HG03159 (cell line): Measurements from ENCODE around the gene TUSC2.
"Not testable (repeated sequence)": the region's sequence is repeated elsewhere in the genome, so short reads cannot be mapped to it uniquely, and the experiment has no call there.

Experiments used
- ATAC-seq: cut with Tn5 transposase; IDR thresholded peaks from one replicate; pipeline ENCODE4 v1.9.1; 2021; ENCODE audit warnings: mild to moderate bottlenecking, moderate library complexity; ENCODE audit not compliant: unreplicated experiment

TUSC2 gene

GRCh38 chr3:50297384-50297775 lies 30.6 kb downstream of the TUSC2 start:
- ATAC-seq = no peak

- ATAC-seq = no peak
Measured at GRCh38 chr3:50296721-50297383, 31.2 kb downstream of the TUSC2 start.

GRCh38 chr3:50295553-50296431 lies 32.2 kb downstream of the TUSC2 start:
- ATAC-seq = no peak

GRCh38 chr3:50294492-50295403 lies 33.3 kb downstream of the TUSC2 start:
- no peak for ATAC-seq

GRCh38 chr3:50294089-50294488 lies 33.9 kb downstream of the TUSC2 start:
- no peak for ATAC-seq

GRCh38 chr3:50293079-50293801 lies 34.8 kb downstream of the TUSC2 start:
- ATAC-seq = no peak

GRCh38 chr3:50292159-50293078 lies 35.6 kb downstream of the TUSC2 start, which contains the start of gene IFRD2:
TSS of gene IFRD2 (minus strand) at chr3:50292429. CDS start at chr3:50292274, 155 bp downstream.
- ATAC-seq = peak; percentile 94

- ATAC-seq = no peak
Measured at GRCh38 chr3:50290161-50290641, 37.8 kb downstream of the TUSC2 start.

GRCh38 chr3:50289130-50289529 lies 38.9 kb downstream of the TUSC2 start:
- no peak for ATAC-seq

GRCh38 chr3:50288387-50289007 lies 39.5 kb downstream of the TUSC2 start:
- no peak for ATAC-seq

- no peak for ATAC-seq
Measured at GRCh38 chr3:50287262-50287661, 40.8 kb downstream of the TUSC2 start.

GRCh38 chr3:50286322-50287227 lies 41.4 kb downstream of the TUSC2 start:
- ATAC-seq = no peak

GRCh38 chr3:50284121-50284520 lies 43.9 kb downstream of the TUSC2 start:
- ATAC-seq = not testable (repeated sequence)

- ATAC-seq = no peak
Measured at GRCh38 chr3:50279255-50280016, 48.6 kb downstream of the TUSC2 start.

GRCh38 chr3:50278880-50279224 lies 49.2 kb downstream of the TUSC2 start, which contains the start of gene LSMEM2:
TSS of gene LSMEM2 (plus strand) at chr3:50279087. CDS start at chr3:50279114, 27 bp downstream.
- no peak for ATAC-seq

- no peak for ATAC-seq
Measured at GRCh38 chr3:50278123-50278879, 49.7 kb downstream of the TUSC2 start.
